Stimulated activated naive CD4-positive, alpha-beta T cell (primary cell): Measurements from ENCODE around the gene PROC.
"Not testable (repeated sequence)": the region's sequence is repeated elsewhere in the genome, so short reads cannot be mapped to it uniquely, and the experiment has no call there.

Experiments used
- DNase-seq, 6 experiments: peaks; one replicate each; lab custom pipeline; 2025; lab: John Stamatoyannopoulos, UW

PROC gene

DNA sequence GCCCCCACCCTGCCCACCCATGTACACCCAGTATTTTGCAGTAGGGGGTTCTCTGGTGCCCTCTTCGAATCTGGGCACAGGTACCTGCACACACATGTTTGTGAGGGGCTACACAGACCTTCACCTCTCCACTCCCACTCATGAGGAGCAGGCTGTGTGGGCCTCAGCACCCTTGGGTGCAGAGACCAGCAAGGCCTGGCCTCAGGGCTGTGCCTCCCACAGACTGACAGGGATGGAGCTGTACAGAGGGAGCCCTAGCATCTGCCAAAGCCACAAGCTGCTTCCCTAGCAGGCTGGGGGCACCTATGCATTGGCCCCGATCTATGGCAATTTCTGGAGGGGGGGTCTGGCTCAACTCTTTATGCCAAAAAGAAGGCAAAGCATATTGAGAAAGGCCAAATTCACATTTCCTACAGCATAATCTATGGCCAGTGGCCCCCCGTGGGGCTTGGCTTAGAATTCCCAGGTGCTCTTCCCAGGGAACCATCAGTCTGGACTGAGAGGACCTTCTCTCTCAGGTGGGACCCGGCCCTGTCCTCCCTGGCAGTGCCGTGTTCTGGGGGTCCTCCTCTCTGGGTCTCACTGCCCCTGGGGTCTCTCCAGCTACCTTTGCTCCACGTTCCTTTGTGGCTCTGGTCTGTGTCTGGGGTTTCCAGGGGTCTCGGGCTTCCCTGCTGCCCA is 9.3 kb downstream of the PROC start:
- no peak for DNase-seq

DNA sequence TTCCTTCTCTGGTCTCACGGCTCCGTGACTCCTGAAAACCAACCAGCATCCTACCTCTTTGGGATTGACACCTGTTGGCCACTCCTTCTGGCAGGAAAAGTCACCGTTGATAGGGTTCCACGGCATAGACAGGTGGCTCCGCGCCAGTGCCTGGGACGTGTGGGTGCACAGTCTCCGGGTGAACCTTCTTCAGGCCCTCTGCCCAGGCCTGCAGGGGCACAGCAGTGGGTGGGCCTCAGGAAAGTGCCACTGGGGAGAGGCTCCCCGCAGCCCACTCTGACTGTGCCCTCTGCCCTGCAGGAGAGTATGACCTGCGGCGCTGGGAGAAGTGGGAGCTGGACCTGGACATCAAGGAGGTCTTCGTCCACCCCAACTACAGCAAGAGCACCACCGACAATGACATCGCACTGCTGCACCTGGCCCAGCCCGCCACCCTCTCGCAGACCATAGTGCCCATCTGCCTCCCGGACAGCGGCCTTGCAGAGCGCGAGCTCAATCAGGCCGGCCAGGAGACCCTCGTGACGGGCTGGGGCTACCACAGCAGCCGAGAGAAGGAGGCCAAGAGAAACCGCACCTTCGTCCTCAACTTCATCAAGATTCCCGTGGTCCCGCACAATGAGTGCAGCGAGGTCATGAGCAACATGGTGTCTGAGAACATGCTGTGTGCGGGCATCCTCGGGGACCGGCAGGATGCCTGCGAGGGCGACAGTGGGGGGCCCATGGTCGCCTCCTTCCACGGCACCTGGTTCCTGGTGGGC is 10.0 kb downstream of the PROC start:
- no peak for DNase-seq

DNA sequence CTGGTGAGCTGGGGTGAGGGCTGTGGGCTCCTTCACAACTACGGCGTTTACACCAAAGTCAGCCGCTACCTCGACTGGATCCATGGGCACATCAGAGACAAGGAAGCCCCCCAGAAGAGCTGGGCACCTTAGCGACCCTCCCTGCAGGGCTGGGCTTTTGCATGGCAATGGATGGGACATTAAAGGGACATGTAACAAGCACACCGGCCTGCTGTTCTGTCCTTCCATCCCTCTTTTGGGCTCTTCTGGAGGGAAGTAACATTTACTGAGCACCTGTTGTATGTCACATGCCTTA is 10.5 kb downstream of the PROC start:
- no peak for DNase-seq

- DNase-seq, result no peak
Measured at GRCh38 chr2:127429291-127429690, 11.1 kb downstream of the PROC start.

- no peak for DNase-seq
Measured at GRCh38 chr2:127429844-127430425, 11.7 kb downstream of the PROC start.

DNA sequence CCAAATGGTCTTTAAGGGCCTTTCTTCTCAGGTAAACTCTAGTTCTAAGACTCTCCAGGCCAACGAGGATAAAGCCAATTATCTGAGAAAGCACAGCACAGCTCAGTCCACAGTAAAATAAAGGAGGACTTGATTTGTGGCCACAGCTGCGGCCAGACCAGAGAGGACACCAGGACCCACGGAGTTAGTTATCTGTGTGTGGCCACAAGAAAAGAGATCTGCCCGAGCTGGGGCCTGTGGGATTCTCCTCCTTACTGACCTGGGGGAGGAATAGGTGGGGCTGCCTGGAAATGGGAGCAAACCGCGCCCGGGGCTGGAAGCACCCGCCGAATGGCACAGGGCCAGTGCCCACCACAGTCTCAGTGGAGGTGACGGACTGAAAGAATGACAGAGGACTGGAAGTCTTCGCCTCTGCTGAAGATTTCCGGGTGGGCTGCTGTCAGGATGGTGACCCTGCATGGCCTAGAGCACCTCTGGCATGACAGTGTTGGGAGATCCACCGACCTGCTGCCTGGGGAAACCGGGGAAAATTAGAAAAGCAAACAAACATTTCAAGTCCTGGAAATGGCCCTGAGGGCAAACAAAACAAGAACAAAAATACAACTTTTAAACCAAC is 13.3 kb downstream of the PROC start:
- DNase-seq, result no peak

- no peak for DNase-seq
Measured at GRCh38 chr2:127434515-127434914, 16.3 kb downstream of the PROC start.

DNA sequence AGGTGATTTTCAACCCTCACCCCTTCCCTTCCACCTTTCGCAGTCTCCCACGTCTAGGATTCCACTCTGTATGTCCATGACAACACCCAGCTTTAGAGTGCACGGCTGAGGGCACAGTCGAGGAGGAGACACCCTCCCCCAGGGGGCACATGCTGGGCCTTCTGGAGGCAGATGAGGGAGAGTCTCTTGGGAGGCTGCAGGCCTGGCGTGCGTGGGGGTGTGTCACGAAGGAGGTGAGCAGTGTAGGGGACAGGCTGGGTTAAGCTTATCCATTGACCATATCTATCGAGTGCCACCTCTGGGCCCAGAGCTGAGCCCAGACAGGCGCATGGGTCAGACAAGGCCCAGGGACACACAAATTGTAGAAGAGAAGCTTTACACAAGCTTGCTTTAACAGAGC is 18.8 kb downstream of the PROC start:
- DNase-seq, result no peak

DNA sequence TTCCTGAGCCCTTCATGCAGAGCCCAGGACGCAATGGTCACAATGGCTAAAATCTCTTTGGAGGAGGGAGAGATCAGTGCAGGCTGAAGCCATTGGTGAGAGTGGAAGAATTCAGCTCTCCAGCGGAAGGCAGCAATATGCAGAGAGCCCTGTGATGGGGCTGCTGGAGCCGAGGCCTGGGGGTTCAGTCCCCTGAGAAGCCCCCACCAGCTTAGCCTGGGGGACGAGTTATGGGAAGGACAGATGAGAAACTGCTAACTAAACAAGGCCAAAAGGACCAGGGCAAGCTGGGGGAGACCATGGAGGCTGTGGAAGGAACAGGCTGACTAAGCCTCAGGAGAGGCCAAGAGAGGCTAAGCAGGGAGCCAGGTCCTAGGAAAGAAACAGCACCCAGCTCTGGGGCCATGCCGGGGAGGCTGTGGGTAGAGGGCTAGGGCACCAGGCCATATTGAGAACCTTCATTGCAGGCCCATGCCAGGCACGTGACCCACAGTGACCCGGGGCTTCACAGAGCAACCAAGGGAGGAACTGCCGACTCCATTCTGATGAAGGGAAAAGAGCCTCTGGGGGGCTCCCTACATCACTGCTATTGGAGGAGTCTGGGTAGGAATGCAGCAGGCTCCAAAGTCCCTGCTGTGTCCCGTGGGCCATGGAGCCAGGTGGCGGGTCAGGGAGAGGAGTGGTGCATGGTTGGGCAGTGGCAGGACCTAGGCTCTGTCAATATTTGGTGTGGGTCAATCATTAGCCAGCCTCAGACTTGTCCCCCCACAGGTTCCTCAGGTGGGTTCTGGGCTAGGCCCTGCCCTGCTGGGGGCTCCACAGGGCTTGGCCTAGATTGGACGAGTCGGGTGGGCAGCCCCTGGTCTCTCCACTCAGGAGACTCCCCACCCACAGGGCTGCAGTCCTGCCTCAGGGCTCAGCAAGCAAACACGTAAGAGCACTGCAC is 19.8 kb downstream of the PROC start:
- DNase-seq, result no peak

- no peak for DNase-seq
Measured at GRCh38 chr2:127439343-127439742, 21.1 kb downstream of the PROC start.

DNA sequence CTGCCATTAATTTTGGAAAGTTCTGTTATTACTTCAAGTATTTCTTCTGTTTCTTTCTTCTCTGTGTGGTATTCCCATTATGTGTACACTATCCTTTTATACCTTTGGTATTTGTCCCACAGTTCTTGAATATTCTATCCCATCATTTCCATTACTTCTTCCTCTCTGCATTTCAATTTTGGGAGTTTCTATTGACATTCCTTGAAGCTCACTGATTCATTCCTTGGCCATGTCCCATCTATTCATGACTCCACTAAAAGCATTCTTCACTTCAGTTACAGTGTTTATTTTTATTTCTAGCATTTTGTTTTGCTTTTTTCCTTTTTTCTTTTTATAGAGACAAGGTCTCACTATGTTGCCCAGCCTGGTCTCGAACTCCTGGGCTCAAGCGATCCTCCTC is 30.3 kb downstream of the PROC start:
- no peak for DNase-seq

DNA sequence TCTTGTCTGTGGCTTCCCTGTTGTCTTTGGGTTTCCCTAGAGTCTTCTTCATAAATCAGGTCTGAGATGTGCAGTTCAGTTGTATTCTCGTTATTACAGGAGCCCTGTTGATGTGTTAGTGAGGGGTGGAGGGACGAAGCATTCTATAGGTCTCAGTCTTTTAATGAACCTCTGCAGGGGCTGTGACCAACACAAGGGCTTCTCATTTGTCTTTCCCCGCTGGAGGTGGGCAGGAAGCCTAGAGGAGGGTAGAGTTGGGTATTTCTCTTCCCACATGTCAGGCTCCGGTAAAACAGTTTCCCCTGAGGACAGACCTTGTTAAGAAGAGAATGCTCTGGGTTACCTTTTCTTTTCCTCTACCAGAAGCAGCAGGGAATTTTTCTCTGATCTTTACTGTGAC is 31.2 kb downstream of the PROC start:
- DNase-seq, result no peak

DNA sequence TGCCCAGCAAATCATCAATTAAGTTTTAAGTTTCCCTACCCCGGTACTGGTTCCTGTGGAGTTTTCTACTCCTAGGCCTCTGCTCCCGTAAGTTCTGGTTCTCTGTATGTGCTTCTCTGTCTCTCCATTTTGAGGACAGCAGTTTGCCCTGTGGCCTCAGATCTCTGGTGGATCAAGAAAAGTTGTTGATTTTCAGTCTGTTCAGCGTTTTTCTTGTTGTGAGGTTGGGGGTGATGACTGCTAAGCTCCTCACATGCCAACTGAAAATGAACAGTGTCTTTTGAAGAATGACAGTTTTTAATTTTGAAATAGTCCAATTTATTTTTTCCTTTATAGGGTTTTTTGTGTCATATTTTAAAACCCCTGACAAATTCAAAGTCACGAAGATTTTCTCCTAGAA is 31.7 kb downstream of the PROC start:
- no peak for DNase-seq

GRCh38 chr2:127451981-127452380 is 33.8 kb downstream of the PROC start:
- DNase-seq, result no peak

GRCh38 chr2:127452423-127452822 is 34.2 kb downstream of the PROC start:
- not testable (repeated sequence) for DNase-seq

- DNase-seq, result no peak
Measured at GRCh38 chr2:127453013-127453391, 34.8 kb downstream of the PROC start.

DNA sequence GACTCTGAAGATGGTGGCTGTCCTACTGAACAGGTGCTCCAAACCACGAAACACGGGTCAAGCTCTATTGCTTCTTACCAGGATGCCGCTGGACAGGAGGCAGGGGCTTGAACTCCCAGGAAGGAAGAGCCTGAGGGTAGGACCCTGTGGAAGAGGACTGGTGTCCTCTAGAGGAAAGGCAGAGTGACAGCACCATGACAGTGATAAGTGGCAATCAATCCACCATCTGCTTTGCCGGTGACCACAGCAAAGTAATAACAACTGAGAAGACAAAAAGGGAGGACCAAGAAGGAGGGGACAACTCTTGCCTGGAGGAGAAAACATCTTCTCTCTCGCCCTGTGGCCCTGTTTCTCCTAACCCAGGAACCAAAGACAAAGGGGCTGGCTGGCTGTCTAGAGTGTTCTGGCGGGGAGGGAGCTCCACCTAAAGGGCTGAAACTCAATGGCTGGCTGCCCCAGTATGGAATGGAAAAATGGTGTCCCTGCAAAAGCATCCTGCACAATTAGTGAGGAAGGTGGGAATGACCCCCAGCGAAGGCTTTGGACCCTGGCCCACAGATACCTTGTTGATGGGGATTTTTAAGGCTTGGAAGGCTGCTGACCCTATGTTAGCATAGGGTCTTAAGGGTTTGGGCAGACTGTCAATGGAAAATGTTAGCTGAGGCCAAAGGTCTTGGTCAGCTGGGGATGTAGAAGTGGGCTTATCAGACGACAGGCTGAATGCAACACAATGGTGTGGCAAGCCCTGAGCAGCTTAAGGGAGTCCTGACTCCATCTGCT is 35.4 kb downstream of the PROC start:
- no peak for DNase-seq

DNA sequence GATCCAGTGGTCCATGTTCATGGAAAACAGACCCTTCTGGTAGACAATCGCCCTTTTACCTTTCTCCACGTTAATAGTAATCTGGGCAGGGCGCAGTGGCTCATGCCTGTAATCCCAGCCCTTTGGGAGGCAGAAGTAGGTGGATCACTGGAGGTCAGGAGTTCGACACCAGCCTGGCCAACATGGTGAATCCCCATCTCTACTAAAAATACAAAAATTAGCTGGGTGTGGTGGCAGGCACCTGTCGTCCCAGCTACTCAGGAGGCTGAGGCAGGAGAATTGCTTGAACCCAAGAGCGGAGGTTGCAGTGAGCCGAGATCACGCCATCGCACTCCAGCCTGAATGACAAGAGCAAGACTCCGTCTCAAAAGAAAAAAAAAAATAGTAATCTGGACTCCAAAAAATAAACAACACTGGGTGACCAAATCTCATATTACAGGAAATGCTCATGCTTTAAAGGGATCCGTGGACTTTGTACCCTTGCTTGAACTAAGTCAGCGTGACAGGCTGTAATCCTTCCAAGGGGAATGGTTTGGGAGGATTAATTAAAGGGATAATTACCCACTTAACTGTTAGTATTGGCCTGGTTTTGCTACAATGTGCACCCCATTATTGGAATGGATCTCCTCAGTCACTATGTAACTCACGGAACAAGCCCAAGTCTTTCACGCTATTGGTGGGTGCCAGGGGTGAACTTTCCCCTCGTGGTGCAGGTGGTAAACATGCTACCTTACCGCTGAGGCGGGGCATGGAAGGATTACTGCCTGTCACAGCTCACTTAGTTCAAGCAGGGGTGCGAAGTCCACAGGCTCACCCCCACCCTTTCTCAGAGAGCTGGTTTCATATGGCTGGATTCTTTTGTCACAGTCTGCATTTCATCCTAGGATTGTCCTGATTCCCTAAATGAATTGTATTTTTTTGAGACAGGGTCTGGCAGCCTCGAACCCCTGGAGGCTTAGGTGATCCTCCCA is 36.7 kb downstream of the PROC start:
- DNase-seq, result no peak

DNA sequence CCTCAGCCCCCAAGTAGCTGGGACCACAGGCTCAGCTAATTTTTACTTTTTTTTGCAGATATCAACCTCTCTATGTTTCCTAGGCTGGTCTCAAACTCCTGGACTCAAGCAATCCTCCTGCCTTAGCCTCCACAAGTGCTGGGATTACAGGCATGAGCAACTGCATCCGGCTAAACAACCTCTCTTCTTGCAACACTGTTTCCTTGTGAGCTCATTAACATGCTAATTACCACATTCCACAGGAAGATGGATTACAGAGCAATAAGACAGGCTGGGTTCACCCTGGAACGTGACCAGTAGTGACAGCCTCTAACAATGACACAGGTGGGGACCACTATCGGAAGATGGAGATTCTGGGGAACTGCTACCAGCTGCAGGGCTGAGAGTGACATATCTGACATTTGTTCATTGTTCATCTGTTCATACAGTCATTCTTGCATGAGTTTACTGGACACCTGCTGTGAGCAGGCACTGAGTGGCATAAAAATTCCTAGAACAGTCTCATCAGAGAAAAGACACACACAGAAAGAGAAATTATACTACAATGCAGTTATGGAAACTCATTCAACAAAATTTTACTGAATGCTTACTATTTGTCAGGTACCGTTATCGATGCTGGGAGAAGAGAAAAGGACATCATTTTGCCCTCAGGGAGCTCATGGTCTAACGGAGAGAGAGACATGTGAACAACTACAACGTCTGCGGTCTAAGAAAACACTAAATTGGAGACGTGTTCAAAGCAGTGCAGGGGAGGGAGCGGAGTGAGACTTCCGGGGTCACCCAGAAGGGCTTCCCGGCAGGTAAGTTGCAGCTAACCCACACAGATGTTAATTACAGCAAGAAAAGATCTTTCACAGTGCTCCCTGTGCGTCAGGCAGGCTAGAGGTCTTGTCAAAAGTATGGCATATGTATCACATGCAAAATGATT is 37.6 kb downstream of the PROC start:
- DNase-seq, result no peak
